ENCODE data around the gene MYO19. TPM values are rescaled to one million over a fixed set of nuclear protein-coding genes. Genes with fewer than 3 reads are reported as not detected.
A peak's percentile ranks its signal among the peaks of the same experiment; 100 is the strongest.
"Not testable (repeated sequence)": the region's sequence is repeated elsewhere in the genome, so short reads cannot be mapped to it uniquely, and the experiment has no call there.

The MYO19 gene
- total RNA-seq, 1 donor from 2014 or later, result 72.4 TPM

DNA sequence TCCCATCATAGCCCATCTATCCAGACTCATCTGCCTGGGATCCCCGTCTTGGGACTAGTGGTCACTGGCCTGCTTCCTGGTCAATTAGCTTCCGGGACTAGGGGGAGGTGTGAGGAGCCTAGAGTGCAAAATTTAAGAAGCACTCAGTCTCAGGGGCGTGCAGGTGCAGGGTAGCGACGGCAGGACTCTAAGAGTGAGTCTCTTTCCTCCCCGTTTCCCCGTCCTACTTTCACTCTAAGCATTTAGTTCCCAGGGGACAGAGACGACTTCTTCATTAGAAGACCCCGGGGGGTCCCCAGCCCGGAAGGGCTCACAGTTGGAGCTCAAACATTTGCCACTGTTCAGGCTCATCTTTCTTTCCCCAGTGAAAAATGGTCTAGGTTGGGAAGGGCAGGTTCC, 48.9 kb downstream of the MYO19 start:
- Histone ChIP-seq H3K4me1 (peaks cover 2% of the 10 kb centered on the region), H2AFZ (replicated peaks) (peak overlapping the region; percentile 93), H3K4me3 (peak overlapping the region; percentile 90), H4K20me1 (ENCODE audit: low read depth) (peaks cover 17% of the 10 kb centered on the region), H3F3A (ENCODE audit: low read depth) (peaks cover 10% of the 10 kb centered on the region), H3K27me3 (peaks cover 41% of the 10 kb centered on the region), H3K9me3 (ENCODE audit: low read depth) (no peaks in the 10 kb centered on the region), H3K9ac (no peak overlapping the region), H3K27ac (no peak overlapping the region), H3K79me2 (ENCODE audit: low read depth) (peaks cover 43% of the 10 kb centered on the region), H3K4me2 (peak overlapping the region; percentile 96), H3K36me3 (no peaks in the 10 kb centered on the region)
- peak; percentile 55 for DNase-seq (ENCODE audit: low spot score)
- peaks cover 4% of the 10 kb centered on the region for H3K9me3 Mint-ChIP-seq
- peaks cover 18% of the 10 kb centered on the region for H3K36me3 Mint-ChIP-seq
- H3K4me1 Mint-ChIP-seq, result peaks cover 28% of the 10 kb centered on the region
- peaks cover 16% of the 10 kb centered on the region for H3K27me3 Mint-ChIP-seq (ENCODE audit: insufficient read depth, low read depth)
- peak overlapping the region; percentile 100 for H3K4me3 Mint-ChIP-seq
- H3K27ac Mint-ChIP-seq, result no peak overlapping the region
- TF ChIP-seq EZH2 (IDR thresholded peaks at IDR 0.05), result no peak
- TF ChIP-seq, protein P1, sequence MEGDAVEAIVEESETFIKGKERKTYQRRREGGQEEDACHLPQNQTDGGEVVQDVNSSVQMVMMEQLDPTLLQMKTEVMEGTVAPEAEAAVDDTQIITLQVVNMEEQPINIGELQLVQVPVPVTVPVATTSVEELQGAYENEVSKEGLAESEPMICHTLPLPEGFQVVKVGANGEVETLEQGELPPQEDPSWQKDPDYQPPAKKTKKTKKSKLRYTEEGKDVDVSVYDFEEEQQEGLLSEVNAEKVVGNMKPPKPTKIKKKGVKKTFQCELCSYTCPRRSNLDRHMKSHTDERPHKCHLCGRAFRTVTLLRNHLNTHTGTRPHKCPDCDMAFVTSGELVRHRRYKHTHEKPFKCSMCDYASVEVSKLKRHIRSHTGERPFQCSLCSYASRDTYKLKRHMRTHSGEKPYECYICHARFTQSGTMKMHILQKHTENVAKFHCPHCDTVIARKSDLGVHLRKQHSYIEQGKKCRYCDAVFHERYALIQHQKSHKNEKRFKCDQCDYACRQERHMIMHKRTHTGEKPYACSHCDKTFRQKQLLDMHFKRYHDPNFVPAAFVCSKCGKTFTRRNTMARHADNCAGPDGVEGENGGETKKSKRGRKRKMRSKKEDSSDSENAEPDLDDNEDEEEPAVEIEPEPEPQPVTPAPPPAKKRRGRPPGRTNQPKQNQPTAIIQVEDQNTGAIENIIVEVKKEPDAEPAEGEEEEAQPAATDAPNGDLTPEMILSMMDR (IDR thresholded peaks at IDR 0.05), result no peak

DNA sequence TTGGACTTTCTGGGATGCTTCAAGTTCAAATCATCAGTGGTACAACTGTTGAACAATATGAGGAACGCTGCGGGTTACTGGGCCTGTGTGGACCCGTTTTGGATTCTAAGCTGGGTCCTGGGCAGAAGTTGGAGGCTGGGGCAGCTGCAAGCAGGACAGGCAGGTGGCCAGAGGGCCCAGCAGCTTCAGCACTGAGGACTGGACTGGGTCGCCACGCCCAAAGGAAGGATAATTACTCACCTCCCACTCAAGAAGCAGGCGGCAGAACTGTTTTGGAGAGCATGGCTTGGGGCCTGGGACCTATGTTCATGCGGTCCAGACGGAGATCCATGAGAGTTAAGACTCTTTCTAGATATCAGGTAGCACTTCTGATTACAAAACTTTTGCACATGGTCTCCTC, 49.6 kb downstream of the MYO19 start:
- Histone ChIP-seq H3F3A (ENCODE audit: low read depth) (peaks cover 10% of the 10 kb centered on the region), H3K27ac (no peak overlapping the region), H4K20me1 (ENCODE audit: low read depth) (peaks cover 12% of the 10 kb centered on the region), H3K9me3 (ENCODE audit: low read depth) (no peaks in the 10 kb centered on the region), H3K27me3 (peaks cover 47% of the 10 kb centered on the region), H3K4me3 (no peak overlapping the region), H3K36me3 (no peaks in the 10 kb centered on the region), H3K79me2 (ENCODE audit: low read depth) (peaks cover 35% of the 10 kb centered on the region), H3K9ac (no peak overlapping the region), H3K4me2 (no peak overlapping the region), H2AFZ (replicated peaks) (no peak overlapping the region), H3K4me1 (peaks cover 2% of the 10 kb centered on the region)
- peaks cover 4% of the 10 kb centered on the region for H3K9me3 Mint-ChIP-seq
- TF ChIP-seq EZH2 (IDR thresholded peaks at IDR 0.05), result no peak
- TF ChIP-seq EZH2phosphoT487 (IDR thresholded peaks at IDR 0.05), result no peak
- TF ChIP-seq, protein P1 (IDR thresholded peaks at IDR 0.05), result no peak
- DNase-seq (ENCODE audit: low spot score), result no peak
- peaks cover 28% of the 10 kb centered on the region for H3K4me1 Mint-ChIP-seq
- peaks cover 16% of the 10 kb centered on the region for H3K27me3 Mint-ChIP-seq (ENCODE audit: insufficient read depth, low read depth)
- peaks cover 14% of the 10 kb centered on the region for H3K36me3 Mint-ChIP-seq
- peak overlapping the region; percentile 100 for H3K4me3 Mint-ChIP-seq
- H3K27ac Mint-ChIP-seq, result no peak overlapping the region

DNA sequence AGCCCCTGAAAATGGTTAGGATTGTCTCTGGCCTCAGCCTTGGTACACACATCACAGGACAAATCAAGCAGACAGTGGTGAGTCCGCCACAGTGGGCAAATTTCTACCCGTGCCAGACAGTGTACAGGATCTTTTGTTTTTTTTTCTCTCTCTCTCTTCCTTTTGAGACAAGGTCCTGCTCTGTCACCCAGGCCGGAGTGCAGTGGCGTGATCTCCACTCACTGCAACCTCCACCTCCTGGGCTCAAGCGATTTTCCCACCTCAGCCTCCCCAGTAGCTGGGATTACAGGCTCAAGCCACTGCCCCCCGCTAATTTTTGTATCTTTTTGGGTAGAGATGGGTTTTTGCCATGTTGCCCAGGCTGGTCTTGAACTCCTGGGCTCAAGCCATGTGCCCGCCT, 50.6 kb downstream of the MYO19 start:
- not testable (repeated sequence) for H3K4me2 ChIP-seq; H3K9ac ChIP-seq; H3K4me1 ChIP-seq; H3K27ac Mint-ChIP-seq; H3K36me3 ChIP-seq; H2AFZ ChIP-seq (replicated peaks); H3F3A ChIP-seq (ENCODE audit: low read depth); DNase-seq (ENCODE audit: low spot score); H3K9me3 ChIP-seq (ENCODE audit: low read depth); H3K27ac ChIP-seq; H3K36me3 Mint-ChIP-seq; H3K9me3 Mint-ChIP-seq; H3K4me3 ChIP-seq
- Mint-ChIP-seq H3K4me1 (peaks cover 28% of the 10 kb centered on the region), H3K27me3 (ENCODE audit: insufficient read depth, low read depth) (peaks cover 18% of the 10 kb centered on the region), H3K4me3 (peak overlapping the region; percentile 66)
- Histone ChIP-seq H3K79me2 (ENCODE audit: low read depth) (peaks cover 25% of the 10 kb centered on the region), H4K20me1 (ENCODE audit: low read depth) (peaks cover 12% of the 10 kb centered on the region), H3K27me3 (peaks cover 57% of the 10 kb centered on the region)

DNA sequence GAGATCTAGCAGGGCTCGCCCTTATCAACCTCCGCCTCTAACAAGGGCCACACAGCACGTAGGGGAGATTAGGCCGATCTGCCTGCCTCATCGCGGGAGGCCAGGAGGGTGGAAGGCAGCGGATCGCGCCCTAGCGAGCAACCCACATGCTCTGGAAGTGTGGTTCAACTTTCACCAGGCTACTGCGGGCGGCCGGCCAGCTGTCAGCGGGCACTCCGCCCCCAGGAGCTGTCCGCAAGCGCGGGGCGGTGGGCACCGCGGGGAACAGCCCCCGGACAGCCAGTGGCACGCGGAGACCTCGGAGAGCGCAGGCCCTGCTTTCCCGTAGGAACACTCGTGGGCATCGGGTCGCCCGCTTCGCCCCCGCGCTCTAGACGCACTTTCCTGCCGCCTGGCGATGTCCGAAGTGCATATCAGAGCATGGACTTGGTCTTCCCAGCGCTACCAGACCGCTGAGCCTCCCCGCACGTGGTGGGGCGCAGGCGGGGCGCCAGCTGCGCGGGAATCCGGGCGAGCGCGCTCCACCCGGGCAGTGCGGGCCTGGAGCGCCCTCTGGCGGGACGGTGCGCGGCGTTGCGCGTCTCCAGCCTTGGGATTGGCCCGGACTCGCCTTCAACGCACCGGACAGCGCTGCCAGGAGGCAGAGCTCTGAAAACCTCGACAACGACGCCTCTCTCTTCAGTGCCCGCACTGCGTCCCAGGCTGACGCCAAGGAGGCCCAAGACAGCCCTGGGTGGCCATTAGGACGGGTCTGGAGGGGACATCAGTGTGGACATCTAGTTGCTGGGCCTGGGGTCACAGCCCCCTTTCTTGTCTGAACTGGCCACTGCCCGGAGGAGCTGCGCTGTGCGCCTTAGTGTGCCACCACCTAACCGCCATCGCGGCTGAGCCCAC, 51.8 kb downstream of the MYO19 start:
- no peak overlapping the region for H3K27ac ChIP-seq
- no peaks in the 10 kb centered on the region for H3K36me3 ChIP-seq
- Mint-ChIP-seq H3K27me3 (ENCODE audit: insufficient read depth, low read depth) (peaks cover 21% of the 10 kb centered on the region), H3K36me3 (peaks cover 1% of the 10 kb centered on the region), H3K27ac (peak overlapping the region; percentile 63), H3K9me3 (no peaks in the 10 kb centered on the region), H3K4me3 (peak overlapping the region; percentile 59), H3K4me1 (peaks cover 26% of the 10 kb centered on the region)
- peak overlapping the region; percentile 47 for H2AFZ ChIP-seq (replicated peaks)
- peaks cover 13% of the 10 kb centered on the region for H3K79me2 ChIP-seq (ENCODE audit: low read depth)
- peaks cover 10% of the 10 kb centered on the region for H3F3A ChIP-seq (ENCODE audit: low read depth)
- H3K4me2 ChIP-seq, result peak overlapping the region; percentile 29
- H3K4me1 ChIP-seq, result peaks cover 2% of the 10 kb centered on the region
- no peaks in the 10 kb centered on the region for H3K9me3 ChIP-seq (ENCODE audit: low read depth)
- peak overlapping the region; percentile 15 for H3K4me3 ChIP-seq
- TF ChIP-seq EZH2 (IDR thresholded peaks at IDR 0.05), result peak; percentile 62
- TF ChIP-seq, protein P1 (IDR thresholded peaks at IDR 0.05), result peak; percentile 92
- peak; percentile 40 for TF ChIP-seq EZH2phosphoT487 (IDR thresholded peaks at IDR 0.05)
- H3K9ac ChIP-seq, result no peak overlapping the region
- H3K27me3 ChIP-seq, result peaks cover 68% of the 10 kb centered on the region
- DNase-seq (ENCODE audit: low spot score), result peak; percentile 93
- peaks cover 12% of the 10 kb centered on the region for H4K20me1 ChIP-seq (ENCODE audit: low read depth)
